HG03378 (cell line): ENCODE results near the gene MIOX.

ENCODE experiments used
- ATAC-seq: cut with Tn5 transposase; IDR thresholded peaks from one replicate; pipeline ENCODE4 v1.9.1; 2021; ENCODE audit warnings: mild to moderate bottlenecking, moderate library complexity; ENCODE audit not compliant: unreplicated experiment

The MIOX gene

GRCh38 chr22:50488886-50489285 lies 2.2 kb downstream of the MIOX start:
- ATAC-seq = no peak

- ATAC-seq = no peak
Measured at GRCh38 chr22:50489363-50490243, 2.9 kb downstream of the MIOX start.

GRCh38 chr22:50490531-50491308 lies 4.1 kb downstream of the MIOX start:
- ATAC-seq = no peak

GRCh38 chr22:50497093-50497492 lies 10.4 kb downstream of the MIOX start:
- ATAC-seq = no peak

GRCh38 chr22:50498322-50498890 lies 11.7 kb downstream of the MIOX start:
- ATAC-seq = no peak

DNA sequence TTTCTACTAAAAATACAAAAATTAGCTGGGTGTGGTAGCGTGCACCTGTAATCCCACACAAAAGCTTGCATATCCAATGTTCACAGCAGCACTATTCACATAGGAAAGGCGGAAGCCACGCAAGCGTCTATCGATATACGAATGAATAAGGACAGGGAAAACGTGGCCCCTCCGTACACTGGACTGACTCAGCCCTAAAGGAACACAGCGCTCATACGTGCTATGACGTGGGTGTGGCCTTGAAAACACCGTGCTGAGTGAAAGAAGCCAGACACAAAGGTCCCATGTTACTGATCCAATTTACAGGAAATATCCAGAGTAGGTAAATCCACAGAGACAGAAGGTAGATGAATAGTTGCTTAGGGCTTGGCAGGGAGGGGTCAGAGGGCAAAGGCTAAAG lies 13.8 kb downstream of the MIOX start:
- ATAC-seq = no peak

GRCh38 chr22:50502096-50502495 lies 15.4 kb downstream of the MIOX start:
- no peak for ATAC-seq

GRCh38 chr22:50502628-50503474 lies 16.2 kb downstream of the MIOX start:
- ATAC-seq = no peak

DNA sequence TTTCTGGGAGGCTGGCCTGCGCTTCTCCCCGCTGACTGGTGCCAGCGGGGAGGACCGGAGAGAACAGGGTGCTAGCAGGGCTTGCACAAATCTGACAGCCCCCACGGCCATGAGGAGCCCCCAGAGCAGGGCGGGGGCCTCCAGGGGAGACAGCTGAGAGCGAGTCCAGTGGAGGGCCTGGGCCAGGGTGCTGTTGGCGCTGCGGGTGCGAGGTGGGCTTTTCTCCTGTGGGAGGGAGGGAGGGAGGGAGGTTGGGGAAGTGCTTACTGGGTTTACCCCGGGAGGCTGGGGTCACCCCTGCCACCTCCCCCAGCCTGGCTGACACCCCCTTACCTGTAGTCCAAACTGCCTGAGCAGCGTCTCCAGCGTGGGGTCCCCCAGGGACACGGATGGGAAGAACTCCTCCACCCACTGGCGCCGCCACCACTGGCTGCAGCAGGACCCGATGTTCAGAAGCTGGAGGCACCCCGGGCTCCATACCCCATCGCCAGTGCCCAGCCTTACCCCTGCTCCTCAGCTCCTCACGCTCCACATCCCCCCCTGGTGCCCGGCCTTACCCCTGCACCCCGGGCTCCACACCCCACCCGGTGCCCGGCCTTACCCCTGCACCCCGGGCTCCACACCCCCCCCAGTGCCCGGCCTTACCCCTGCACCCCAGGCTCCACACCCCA lies 17.0 kb downstream of the MIOX start:
- ATAC-seq = no peak

GRCh38 chr22:50504369-50505211 lies 17.9 kb downstream of the MIOX start:
- ATAC-seq = no peak

DNA sequence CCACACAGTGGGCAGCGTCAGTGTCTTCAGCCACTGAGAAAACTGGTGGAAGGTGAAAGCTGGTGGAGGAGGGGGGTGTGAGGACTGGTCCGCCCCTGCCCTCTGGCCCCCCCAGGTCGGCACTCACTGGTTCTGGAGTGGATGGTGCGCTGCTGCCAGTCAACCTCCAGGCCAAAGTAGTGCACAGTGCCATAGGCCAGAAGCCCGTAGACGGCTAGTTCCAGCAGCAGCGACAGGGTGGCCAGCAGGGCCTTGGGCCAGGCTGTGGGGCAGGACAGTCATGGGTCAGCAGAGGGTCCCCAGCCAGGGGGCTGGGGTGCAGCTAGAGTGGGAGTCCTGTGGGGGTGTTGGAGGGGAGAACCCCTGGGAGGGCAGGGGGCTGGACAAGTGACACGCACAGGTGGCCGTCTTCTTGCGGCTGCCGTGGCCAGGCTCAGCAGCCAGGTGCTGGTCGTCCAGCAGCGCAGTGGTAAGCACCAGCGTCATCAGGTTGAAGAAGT lies 18.7 kb downstream of the MIOX start:
- ATAC-seq = no peak

DNA sequence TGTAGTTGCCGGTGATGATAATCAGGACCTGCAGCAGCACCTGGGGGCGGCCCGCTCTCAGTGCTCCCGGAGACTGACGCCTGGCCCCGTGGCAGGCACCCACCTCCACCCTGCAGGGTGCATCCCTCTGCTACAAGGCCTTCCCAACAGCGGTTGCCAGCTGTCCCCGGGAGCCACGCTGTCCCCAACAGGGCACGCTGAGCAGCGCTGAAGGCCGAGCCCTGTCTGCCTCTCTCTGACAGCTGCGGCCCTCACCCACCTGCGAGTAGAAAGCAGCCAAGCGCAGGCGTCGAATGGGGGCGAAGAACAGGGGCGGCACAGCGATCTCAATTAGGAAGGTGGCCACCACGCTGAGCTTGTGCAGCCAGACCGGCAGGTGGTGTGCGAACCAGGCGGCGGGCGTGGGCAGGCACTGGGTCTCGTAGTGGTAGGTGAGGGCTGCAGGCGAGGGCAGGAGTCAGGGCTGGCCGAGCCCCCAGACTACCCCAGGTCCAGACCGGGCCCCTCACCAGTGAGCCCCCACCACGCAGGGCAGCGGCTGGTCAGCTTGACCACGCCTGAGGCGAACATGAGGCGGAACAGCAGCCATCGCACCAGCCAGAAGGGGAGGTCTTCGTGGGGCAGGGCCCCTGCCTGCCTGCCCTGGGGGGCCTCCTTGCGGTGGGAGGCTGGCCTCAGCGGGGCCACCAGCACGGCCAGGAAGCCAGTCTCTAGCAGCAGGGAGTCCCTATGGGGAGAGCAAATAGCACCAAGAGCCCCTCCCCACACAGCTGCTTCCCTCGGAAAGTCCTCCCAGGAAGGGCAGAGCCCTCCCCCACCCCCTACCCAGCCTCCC lies 19.3 kb downstream of the MIOX start:
- no peak for ATAC-seq

GRCh38 chr22:50506611-50507420 lies 20.2 kb downstream of the MIOX start:
- peak; percentile 8 for ATAC-seq

- ATAC-seq = peak; percentile 32
Measured at GRCh38 chr22:50507421-50507990, 20.8 kb downstream of the MIOX start, which contains the start of gene LMF2. Gene LMF2, minus strand, starts transcription at chr22:50507702. Its CDS starts 27 bp downstream, at chr22:50507675.

GRCh38 chr22:50507991-50508884 lies 21.6 kb downstream of the MIOX start, which contains the start of gene NCAPH2:
Gene NCAPH2, plus strand, starts transcription at chr22:50508224. Its CDS starts 114 bp downstream, at chr22:50508338.
- peak; percentile 62 for ATAC-seq

DNA sequence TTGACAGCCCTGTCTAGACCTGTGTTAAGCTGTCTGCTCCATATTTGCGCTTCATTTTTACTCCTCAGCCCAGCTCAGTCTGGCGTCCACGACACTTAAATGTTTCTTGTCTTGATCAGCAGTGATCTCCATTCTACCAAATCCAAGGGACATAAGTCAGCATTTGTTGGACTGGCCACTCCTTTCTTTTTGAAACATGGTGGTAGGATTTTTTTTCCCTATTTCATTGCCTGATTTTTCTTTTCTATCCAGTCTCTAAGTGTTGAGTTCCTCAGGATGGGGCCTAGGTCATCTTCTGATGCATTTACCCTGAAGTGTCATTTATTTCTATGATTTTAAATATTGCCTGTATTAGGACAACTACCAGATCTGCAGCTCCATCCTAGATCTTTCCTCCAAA lies 22.2 kb downstream of the MIOX start:
- ATAC-seq = no peak
